ENCODE measurements around the gene PDZD2.

Gene PDZD2

DNA sequence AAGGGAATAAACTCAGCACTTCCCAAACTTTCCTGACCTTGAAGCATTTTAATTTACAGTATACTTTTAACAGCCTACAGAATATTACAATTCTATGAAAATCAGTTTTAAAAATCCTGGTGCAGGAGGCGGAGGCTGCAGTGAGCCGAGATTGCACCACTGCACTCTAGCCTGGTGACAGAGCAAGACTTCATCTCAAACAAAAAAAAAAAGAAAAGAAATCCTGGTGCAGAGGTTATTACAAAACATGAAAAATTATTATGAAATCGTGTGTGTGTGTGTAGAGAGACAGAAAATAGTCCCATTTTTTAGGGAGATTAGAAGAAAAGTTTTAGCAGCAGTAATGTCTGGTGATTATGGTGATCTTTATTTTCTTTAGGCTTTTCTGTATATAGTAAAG is 508.3 kb downstream of the PDZD2 start:
- TF ChIP-seq, protein P1, sequence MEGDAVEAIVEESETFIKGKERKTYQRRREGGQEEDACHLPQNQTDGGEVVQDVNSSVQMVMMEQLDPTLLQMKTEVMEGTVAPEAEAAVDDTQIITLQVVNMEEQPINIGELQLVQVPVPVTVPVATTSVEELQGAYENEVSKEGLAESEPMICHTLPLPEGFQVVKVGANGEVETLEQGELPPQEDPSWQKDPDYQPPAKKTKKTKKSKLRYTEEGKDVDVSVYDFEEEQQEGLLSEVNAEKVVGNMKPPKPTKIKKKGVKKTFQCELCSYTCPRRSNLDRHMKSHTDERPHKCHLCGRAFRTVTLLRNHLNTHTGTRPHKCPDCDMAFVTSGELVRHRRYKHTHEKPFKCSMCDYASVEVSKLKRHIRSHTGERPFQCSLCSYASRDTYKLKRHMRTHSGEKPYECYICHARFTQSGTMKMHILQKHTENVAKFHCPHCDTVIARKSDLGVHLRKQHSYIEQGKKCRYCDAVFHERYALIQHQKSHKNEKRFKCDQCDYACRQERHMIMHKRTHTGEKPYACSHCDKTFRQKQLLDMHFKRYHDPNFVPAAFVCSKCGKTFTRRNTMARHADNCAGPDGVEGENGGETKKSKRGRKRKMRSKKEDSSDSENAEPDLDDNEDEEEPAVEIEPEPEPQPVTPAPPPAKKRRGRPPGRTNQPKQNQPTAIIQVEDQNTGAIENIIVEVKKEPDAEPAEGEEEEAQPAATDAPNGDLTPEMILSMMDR (IDR thresholded peaks at IDR 0.05; ENCODE audit: insufficient read depth, low read length), result no peak
- TF ChIP-seq POLR2AphosphoS5 (IDR thresholded peaks at IDR 0.05; ENCODE audit: low read depth), result no peak
- TF ChIP-seq, protein P2, sequence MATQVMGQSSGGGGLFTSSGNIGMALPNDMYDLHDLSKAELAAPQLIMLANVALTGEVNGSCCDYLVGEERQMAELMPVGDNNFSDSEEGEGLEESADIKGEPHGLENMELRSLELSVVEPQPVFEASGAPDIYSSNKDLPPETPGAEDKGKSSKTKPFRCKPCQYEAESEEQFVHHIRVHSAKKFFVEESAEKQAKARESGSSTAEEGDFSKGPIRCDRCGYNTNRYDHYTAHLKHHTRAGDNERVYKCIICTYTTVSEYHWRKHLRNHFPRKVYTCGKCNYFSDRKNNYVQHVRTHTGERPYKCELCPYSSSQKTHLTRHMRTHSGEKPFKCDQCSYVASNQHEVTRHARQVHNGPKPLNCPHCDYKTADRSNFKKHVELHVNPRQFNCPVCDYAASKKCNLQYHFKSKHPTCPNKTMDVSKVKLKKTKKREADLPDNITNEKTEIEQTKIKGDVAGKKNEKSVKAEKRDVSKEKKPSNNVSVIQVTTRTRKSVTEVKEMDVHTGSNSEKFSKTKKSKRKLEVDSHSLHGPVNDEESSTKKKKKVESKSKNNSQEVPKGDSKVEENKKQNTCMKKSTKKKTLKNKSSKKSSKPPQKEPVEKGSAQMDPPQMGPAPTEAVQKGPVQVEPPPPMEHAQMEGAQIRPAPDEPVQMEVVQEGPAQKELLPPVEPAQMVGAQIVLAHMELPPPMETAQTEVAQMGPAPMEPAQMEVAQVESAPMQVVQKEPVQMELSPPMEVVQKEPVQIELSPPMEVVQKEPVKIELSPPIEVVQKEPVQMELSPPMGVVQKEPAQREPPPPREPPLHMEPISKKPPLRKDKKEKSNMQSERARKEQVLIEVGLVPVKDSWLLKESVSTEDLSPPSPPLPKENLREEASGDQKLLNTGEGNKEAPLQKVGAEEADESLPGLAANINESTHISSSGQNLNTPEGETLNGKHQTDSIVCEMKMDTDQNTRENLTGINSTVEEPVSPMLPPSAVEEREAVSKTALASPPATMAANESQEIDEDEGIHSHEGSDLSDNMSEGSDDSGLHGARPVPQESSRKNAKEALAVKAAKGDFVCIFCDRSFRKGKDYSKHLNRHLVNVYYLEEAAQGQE (IDR thresholded peaks at IDR 0.05; ENCODE audit: insufficient replicate concordance, low read depth), result no peak
- no peak for TF ChIP-seq SPI1 (IDR thresholded peaks at IDR 0.05; ENCODE audit: borderline replicate concordance, low read depth)
- no peak for TF ChIP-seq GABPA (IDR thresholded peaks at IDR 0.05; ENCODE audit: low read depth)
- Histone ChIP-seq H3K27me3 (ENCODE audit: insufficient read depth, poor library complexity, severe bottlenecking) (no peaks in the 10 kb centered on the region), H3K27ac (replicated peaks) (peak overlapping the region; percentile 16; the same call in 1 of the 2 replicates), H3K4me3 (replicated peaks; ENCODE audit: insufficient read depth, low read length) (no peak overlapping the region)
- DNase-seq (ENCODE audit: low read depth in 1 of 2, low spot score in 1 of 2), result peak; percentile 29 to 41

DNA sequence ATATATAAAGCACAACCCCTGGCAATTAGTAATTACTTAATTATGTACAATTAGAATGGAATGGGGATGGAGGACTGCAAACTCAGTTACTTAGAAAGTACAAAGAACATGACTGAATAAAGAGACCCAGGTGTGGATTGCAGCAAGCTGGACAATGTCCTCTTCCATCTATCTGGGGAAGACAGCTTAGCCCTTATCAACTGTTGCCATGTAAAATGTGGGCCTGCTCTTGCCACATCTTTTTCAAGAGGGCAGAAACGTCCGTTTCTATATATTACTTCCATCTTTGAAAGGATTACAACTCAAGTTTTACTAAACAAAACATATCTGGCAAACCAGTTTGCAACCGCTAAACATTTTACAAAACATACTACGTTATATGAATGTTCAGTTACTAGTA is 509.0 kb downstream of the PDZD2 start:
- H3K4me3 ChIP-seq (replicated peaks; ENCODE audit: insufficient read depth, low read length), result no peak overlapping the region
- DNase-seq (ENCODE audit: low read depth in 1 of 2, low spot score in 1 of 2), result peak in 1 of 2 experiments; percentile 51
- TF ChIP-seq POLR2AphosphoS5 (IDR thresholded peaks at IDR 0.05; ENCODE audit: low read depth) (no peak), GABPA (IDR thresholded peaks at IDR 0.05; ENCODE audit: low read depth) (no peak), SPI1 (IDR thresholded peaks at IDR 0.05; ENCODE audit: borderline replicate concordance, low read depth) (no peak)
- TF ChIP-seq, protein P1 (IDR thresholded peaks at IDR 0.05; ENCODE audit: insufficient read depth, low read length), result no peak
- TF ChIP-seq, protein P2 (IDR thresholded peaks at IDR 0.05; ENCODE audit: insufficient replicate concordance, low read depth), result no peak
- no peaks in the 10 kb centered on the region for H3K27me3 ChIP-seq (ENCODE audit: insufficient read depth, poor library complexity, severe bottlenecking)
- H3K27ac ChIP-seq (replicated peaks), result 0 out of 2 replicates have a peak overlapping the region, but pooled peaks have one; percentile 16

DNA sequence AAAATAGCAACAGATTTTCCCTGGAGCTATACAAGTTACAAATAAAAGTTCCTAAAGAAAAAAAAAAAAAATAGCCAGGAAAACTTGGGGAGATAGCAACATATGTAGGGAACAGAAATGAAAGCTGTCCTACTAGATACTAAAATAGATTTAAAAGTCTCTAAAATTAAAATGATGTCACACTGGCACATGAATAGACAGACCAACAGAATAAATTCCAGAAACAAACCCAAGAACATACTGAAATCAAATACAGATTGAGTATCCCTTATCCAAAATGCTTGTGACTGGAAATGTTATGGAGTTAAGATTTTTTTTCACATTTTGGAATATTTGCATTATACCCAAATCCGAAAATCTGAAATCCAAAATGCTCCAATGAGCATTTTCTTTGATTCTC is 511.4 kb downstream of the PDZD2 start:
- Histone ChIP-seq H3K27me3 (ENCODE audit: insufficient read depth, poor library complexity, severe bottlenecking) (no peaks in the 10 kb centered on the region), H3K4me3 (replicated peaks; ENCODE audit: insufficient read depth, low read length) (no peak overlapping the region), H3K27ac (replicated peaks) (no peak overlapping the region)
- TF ChIP-seq, protein P1 (IDR thresholded peaks at IDR 0.05; ENCODE audit: insufficient read depth, low read length), result no peak
- no peak for TF ChIP-seq SPI1 (IDR thresholded peaks at IDR 0.05; ENCODE audit: borderline replicate concordance, low read depth)
- TF ChIP-seq, protein P2 (IDR thresholded peaks at IDR 0.05; ENCODE audit: insufficient replicate concordance, low read depth), result no peak
- no peak for TF ChIP-seq POLR2AphosphoS5 (IDR thresholded peaks at IDR 0.05; ENCODE audit: low read depth)
- no peak for TF ChIP-seq GABPA (IDR thresholded peaks at IDR 0.05; ENCODE audit: low read depth)
- no peak for DNase-seq (ENCODE audit: low read depth in 1 of 2, low spot score in 1 of 2)

All from HL-60 (cell line).